SW480 (cell line): ENCODE measurements around the gene ATG4D.

Experiments used
- DNase-seq: peaks from one replicate; pipeline ENCODE4 v3.0.0-alpha.2; 2016; ENCODE audit warnings: low spot score

Gene ATG4D

GRCh38 chr19:10543420-10544241 lies at the start of gene ATG4D:
Gene ATG4D, plus strand, starts transcription at chr19:10543904. Its CDS starts 187 bp downstream, at chr19:10544091.
- peak; percentile 87 for DNase-seq

- no peak for DNase-seq
Measured at GRCh38 chr19:10497371-10497770, 46.3 kb upstream of the ATG4D start.

GRCh38 chr19:10499550-10500246 lies 44.0 kb upstream of the ATG4D start:
- no peak for DNase-seq

- DNase-seq: no peak
Measured at GRCh38 chr19:10500247-10500592, 43.5 kb upstream of the ATG4D start.

GRCh38 chr19:10501971-10502523 lies 41.7 kb upstream of the ATG4D start:
- DNase-seq: peak; percentile 39

- peak; percentile 95 for DNase-seq
Measured at GRCh38 chr19:10502524-10503001, 41.1 kb upstream of the ATG4D start.

- DNase-seq: peak; percentile 46
Measured at GRCh38 chr19:10503002-10503789, 40.5 kb upstream of the ATG4D start, which contains the start of gene KEAP1. Gene KEAP1, minus strand, starts transcription at chr19:10503356. Its CDS starts 3,323 bp downstream, at chr19:10500033.

- DNase-seq: peak; percentile 36
Measured at GRCh38 chr19:10505583-10506229, 38.0 kb upstream of the ATG4D start.

- no peak for DNase-seq
Measured at GRCh38 chr19:10508036-10508435, 35.7 kb upstream of the ATG4D start.

GRCh38 chr19:10508707-10509106 lies 35.0 kb upstream of the ATG4D start:
- no peak for DNase-seq

GRCh38 chr19:10510301-10510802 lies 33.4 kb upstream of the ATG4D start:
- DNase-seq: no peak

- no peak for DNase-seq
Measured at GRCh38 chr19:10513223-10513622, 30.5 kb upstream of the ATG4D start.

GRCh38 chr19:10514211-10515145 lies 29.2 kb upstream of the ATG4D start:
- no peak for DNase-seq

- no peak for DNase-seq
Measured at GRCh38 chr19:10516064-10516385, 27.7 kb upstream of the ATG4D start.

GRCh38 chr19:10516671-10517286 lies 26.9 kb upstream of the ATG4D start:
- no peak for DNase-seq

- DNase-seq: no peak
Measured at GRCh38 chr19:10517361-10517759, 26.3 kb upstream of the ATG4D start, which contains the start of gene S1PR5. Gene S1PR5, minus strand, starts transcription at chr19:10517447. Its CDS starts 2,436 bp downstream, at chr19:10515011.

- peak; percentile 39 for DNase-seq
Measured at GRCh38 chr19:10517760-10518443, 25.8 kb upstream of the ATG4D start.

- no peak for DNase-seq
Measured at GRCh38 chr19:10518444-10519361, 25.0 kb upstream of the ATG4D start.
